HG02973 (cell line): ENCODE data around the gene MAN2B2.
"Not testable (repeated sequence)": the region's sequence is repeated elsewhere in the genome, so short reads cannot be mapped to it uniquely, and the experiment has no call there.

ENCODE experiments used
- ATAC-seq: cut with Tn5 transposase; IDR thresholded peaks from one replicate; pipeline ENCODE4 v1.9.1; 2021; ENCODE audit warnings: moderate library complexity; ENCODE audit not compliant: unreplicated experiment

The MAN2B2 gene

DNA sequence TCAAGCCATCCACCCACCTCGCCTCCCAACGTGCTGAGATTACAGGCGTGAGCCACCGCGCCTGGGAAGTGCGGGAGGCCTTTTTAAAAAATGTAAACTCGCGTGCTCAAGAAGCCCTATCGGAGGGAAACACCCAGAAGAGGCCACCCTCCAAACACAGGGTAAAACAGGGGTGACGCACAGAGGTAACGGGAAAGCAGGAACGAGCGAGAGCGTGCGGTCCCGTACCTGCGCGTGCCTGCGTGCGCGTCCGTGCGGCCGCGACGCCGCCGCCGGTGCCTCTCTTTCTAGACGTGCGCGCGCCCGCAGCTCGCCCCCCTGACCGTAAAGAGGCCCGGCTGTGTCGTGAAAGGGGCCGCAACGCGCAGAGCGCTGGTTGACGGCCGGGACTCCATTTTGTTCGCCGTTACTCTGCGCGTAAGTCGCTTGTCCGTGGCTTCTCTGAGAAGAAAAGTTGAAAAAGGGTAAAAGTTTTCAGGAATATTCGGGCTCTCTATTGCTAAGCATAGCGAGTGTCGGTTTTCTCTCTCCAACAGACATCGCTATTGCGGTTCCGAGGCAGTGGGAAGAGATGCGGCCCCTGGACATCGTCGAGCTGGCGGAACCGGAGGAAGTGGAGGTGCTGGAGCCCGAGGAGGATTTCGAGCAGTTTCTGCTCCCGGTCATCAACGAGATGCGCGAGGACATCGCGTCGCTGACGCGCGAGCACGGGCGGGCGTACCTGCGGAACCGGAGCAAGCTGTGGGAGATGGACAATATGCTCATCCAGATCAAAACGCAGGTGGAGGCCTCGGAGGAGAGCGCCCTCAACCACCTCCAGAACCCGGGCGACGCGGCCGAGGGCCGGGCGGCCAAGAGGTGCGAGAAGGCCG lies 65.5 kb downstream of the MAN2B2 start, which contains the start of gene MRFAP1:
MRFAP1 (plus strand) TSS at position 394 of the 872 bp plus-strand sequence; CDS start at position 572, 178 bp downstream.
- peak; percentile 76 for ATAC-seq

DNA sequence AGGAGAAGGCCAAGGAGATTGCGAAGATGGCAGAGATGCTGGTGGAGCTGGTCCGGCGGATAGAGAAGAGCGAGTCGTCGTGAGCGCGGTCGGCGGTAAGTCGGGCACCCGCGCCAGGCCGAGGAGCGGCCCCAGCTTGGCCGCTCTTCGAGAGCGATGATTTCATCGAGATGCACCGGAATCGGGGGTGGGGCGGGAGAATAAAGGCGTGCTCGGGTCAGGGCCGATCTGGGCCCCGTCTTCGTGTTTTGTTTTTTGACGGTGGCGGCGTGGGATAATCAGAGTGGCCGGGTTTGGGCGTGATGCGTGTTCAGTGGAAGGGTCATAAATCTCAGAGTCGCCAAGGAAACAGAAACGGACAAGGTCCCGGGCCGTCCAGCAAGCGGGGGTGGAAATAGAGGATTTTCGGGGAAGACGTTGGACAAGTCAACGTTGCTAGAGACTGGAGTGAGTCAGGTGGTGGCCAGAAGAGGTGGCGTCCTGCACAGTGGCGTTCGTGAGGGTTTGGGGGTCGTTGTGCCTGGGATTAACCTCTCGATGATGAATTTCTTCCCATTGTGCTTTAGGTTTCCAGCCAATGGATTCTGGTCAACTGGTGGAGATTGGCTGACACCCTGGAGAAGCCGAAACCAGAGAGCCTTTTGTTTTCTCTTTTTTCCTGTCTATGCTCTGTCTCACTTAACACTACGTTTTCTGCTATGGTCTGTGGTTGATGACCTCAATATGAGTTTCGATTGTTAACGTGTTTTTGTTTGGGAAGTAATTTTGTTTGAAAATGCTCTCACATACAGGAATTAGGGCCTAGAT lies 66.4 kb downstream of the MAN2B2 start:
- peak; percentile 36 for ATAC-seq

DNA sequence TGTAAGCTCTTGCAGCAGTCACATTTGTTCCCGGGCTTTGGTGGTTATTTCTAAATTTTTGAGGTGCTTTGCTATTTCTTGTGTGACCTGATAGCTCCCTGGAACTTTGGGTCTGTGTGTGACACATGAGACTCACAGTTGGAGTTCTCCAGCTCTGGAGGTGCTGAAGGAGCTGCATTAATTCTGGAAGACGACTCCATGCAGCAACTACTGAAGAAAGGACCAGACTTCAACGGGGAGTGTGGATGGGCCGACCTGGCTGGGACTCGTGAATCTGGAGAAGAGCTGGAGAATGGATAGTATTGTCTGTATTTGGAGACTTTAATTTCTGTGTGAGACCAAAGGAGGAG lies 67.0 kb downstream of the MAN2B2 start:
- ATAC-seq = no peak

DNA sequence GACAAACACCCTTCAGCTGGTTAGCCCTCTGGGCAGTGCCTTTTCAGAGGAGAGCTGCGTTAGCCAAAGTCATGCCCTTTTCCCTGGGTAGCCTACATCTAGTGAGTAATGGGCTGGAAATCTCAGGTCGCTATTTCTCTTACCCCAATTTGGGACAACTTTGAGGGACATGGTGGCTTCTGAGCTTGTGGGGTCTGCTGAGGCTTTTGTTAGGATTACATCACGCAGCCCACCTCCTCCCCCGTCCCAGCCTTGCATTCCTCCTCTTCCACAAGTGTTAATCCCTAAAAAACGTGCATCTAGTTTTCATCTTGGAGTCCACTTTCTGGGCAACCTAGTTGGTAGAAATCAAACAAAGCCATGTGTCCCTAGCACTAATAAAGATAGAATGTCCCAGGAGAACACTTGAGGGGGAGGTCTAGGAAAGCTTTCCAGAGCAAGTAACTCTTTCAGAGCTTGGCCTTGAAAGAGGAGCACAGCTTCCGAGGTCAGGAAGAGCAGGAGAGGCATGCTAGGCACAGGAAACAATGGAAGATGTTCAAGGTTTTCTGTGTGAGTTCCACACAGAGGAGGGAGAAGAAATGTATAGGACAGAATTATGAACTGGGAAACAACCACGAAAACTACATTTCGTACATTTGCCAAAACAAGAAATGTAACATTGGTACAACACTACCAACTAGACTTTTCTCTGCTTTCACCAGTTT lies 68.3 kb downstream of the MAN2B2 start:
- ATAC-seq = no peak

DNA sequence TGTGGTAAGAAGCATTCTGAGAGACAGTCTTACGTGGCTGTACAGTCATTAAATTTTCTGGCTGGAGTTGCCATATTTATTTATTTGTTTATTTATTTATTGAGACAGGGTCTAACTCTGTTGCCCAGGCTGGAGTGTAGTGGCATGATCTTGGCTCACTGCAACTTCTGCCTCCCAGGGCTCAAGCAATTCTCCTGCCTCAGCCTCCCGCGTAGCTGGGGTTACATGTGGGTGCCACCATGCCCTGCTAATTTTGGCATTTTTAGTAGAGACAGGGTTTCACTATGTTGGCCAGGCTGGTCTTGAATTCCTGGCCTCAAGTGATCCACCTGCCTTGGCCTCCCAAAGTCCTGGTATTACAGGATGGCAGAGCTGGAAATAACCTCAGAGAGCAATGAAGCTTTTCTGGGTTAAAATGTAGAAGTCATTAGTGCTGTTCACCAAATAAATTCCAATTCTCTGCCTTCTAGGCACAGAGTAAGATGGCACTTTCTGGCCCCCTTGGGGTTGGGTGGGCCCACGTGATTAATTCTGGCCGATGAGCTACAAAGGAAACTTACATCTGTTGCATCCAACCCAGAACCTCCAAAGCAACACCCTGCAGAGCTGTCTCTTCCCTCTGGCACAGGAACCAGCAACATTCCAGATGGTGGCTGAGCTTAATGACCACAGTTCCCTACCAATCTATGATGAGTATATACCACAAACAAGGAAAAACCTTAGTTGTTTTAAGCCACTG lies 70.0 kb downstream of the MAN2B2 start:
- no peak for ATAC-seq

DNA sequence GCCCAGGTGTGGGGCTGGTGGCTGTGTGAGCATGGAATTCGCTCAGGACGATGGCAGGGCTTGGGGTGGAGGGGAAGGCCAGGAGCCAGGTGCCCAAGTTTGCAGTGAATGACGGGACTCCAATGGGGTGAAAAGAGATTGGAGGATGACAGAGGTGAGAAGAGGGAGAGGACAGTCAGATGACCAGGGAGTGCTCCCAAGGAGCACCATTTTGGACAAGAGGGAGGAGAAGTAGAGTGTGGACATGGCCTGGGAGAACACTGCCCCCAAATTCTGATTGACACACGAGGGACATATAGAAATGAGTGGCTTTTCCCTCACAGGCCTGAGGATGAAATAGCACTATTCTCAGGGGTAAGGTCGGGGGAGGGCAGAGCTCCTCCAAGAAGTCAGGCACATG lies 72.2 kb downstream of the MAN2B2 start:
- ATAC-seq = no peak

DNA sequence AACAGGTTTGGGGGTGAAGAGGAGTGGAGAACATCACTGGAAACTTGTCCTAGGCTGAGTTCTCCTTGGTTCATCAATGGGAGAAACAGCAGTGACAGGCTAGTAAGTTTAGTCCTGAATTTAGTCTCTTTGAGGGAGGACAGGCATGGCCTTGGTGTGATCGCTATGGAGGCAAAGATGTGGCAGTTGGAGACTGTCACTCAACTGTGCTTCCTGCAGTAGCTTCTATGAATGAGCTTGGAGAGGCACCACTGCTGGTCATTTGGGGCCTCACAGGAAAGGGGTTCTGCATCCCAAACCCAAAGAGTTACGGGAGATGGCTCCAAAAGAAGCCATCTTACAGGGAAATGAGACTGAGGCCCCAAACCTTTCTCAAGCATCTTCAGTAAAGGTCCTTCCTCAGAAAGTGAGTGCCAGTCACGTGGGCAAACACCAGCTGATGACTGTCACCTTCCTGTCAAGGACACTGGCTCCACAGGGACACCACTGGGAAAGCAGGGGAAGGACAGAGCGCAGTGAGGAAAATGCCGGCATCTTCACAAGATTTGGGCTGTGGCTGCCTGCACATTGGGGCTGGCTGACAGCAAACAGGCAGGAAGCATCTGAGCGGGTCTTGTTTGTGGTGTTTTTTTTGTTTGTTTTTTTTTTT lies 72.7 kb downstream of the MAN2B2 start:
- no peak for ATAC-seq

DNA sequence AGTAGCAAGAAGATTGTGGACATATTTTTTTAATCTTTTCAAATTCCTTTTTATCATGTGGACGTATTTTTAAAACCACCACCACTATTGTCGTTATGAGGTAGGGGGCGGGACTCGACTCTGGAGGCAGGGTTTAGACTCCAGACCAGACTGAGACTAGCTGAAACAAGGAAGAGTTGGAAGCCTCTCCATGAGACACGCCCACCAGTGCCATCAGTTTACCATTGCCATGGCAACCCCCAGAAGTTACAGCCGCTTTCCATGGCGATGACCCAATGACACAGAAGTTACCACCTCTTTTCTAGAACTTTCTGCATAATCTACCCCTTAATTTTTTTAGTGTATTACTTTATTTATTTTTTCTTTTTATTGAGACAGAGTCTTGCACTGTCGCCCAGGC lies 74.2 kb downstream of the MAN2B2 start:
- no peak for ATAC-seq

DNA sequence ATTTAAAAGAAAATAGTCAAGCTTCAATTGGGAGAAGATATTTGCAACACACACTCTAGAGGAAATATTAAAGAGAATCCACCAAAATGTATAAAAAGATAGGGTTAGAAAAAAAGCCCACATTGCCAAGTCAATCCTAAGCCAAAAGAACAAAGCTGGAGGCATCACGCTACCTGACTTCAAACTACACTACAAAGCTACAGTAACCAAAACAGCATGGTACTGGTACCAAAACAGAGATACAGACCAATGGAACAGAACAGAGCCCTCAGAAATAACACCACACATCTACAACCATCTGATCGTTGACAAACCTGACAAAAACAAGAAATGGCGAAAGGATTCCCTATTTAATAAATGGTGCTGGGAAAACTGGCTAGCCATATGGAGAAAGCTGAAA lies 79.2 kb downstream of the MAN2B2 start:
- ATAC-seq = not testable (repeated sequence)

DNA sequence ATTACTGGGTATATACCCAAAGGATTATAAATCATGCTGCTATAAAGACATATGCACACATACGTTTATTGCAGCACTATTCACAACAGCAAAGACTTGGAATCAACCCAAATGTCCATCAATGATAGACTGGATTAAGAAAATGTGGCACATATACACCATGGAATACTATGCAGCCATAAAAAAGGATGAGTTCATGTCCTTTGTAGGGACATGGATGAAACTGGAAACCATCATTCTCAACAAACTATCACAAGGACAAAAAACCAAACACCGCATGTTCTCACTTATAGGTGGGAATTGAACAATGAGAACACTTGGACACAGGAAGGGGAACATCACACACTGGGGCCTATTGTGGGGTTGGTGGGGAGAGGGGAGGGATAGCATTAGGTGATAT lies 80.3 kb downstream of the MAN2B2 start:
- ATAC-seq = not testable (repeated sequence)

DNA sequence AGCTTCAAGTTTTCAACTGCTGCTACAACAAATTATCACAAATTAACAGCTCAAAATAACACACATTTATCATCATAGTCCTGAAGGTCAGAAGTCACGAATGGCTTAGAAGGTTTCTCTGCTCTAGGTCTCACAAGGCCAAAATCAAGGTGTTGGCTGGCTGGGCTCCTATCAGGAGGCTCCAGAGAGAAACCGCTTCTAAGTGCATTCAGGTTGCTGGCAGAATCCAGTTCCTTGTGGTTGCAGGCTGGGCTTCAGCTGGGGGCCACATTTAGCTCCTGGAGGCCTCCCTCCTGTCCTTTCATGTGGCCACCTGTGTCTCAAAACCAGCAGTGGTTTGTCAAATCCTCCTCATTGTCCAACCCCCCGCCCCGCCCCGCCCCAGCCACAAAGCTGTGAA lies 80.9 kb downstream of the MAN2B2 start:
- no peak for ATAC-seq

DNA sequence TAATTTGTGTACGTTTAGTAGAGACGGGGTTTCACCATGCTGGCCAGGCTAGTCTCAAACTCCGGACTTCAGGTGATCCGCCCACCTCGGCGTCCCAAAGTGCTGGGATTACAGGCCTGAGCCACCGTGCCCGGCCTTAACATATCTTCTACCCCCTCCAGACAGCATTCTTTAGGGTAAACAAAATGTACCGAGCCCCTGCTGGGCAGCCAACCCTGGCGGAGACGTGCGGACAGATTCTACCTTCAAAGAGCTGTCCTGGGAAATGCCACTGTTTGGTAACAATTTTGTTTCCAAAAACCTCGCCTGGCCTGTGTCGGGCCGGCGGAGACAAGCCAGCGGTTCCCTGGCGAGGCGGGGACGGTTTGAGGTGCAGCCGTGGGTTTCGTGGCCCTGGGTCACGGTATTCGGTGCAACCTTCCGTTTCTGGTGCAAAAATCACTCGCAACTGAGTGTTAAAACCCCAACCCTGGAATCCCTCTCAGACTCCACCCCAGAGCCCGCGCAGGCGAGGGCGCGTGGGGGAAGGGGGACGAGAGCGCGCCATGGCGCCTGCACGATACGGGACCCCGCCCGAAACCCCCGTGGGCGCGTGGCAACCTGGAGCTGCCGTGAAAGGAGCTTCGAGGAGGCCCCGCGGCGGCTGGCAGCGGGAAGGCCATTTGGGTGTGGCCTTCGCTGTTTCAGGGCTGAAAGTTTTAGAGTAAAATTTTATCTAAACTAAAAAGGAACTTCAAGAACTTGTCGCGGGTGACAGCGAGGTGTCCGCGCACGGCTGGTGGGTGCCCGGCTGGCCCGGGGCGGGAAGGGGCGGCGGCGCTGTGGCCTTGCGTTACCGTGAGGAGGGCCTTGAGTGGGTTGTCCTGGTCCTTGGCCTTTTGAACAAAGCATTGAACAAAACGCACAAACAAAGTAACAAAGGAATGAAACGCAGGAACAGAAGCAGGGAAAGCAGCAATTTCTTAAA lies 82.5 kb downstream of the MAN2B2 start:
- ATAC-seq = no peak

DNA sequence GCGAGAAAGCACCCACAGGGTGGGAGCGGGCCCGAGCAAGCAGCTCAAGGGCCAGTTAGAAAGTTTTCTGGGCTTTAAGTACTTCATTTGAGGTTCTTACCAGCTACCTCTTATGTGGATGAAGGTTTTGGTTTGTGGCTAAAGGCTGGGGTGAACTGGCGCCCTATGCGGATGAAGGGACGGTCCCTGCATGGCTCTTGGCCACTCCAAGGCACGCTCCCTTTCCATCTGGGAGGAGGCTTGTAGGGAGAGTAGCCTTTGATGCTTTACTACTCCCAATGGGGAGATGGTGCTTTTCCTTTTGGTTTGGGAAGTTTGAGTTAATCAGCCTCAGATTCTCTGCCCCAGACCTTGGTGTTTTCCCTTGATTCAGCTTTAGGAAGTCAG lies 83.2 kb downstream of the MAN2B2 start:
- no peak for ATAC-seq

DNA sequence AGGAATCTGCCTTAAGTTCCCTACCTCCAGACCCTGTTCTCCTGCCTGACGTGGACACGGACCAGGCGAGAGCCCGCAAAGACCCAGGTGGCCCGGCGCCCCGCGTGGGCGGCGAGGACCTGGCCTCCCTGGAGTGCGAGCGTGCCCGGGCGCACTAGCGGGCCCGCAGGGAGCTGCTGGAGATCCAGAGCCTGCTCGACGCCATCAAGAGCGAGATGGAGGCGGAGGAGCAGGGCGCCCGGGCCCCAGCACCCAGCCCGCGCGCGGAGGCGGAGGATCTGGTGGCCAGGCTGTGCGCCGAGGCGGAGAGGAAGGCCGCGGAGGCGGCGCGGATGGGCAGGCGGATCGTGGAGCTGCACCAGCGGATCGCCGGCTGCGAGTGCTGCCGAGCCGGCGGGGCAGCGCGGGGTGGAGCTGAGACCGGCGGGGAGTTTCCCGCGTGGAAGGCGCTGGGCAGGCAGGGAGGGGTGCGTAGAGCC lies 83.6 kb downstream of the MAN2B2 start:
- no peak for ATAC-seq

DNA sequence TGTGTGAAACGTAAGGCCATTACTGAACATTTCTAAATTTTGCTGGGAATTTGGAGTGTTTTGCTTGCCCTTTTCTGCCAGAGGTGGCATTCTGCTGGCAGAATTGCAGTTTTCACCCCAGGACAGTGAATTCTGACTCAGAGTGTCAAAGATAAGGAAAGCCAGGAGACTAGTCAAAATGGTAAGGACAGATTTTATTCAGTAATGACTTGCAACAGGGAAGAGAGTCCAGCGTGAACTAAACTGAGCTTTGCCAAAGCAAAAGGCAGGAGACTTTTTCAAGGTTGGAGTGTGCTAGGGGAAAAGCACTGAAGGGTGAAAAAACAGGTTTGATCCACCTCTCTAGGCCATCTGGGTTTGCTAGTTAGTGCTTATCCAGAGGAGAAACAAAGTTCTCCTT lies 84.9 kb downstream of the MAN2B2 start:
- ATAC-seq = no peak

DNA sequence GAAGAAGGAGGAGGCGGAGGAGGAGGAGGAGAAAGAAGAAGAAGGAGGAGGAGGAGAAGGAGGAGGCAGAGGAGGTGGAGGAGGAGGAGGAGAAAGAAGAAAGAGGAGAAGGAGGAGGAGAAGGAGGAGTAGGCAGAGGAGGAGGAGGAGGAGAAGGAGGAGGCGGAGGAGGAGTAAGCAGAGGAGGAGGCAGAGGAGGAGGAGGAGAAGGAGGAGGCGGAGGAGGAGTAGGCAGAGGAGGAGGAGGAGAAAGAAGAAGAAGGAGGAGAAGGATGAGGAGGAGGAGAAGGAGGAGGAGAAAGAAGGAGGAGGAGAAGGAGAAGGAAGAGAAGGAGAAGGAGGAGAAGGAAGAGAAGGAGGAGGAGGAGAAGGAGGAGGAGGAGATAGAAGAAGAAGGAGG lies 85.4 kb downstream of the MAN2B2 start:
- no peak for ATAC-seq

DNA sequence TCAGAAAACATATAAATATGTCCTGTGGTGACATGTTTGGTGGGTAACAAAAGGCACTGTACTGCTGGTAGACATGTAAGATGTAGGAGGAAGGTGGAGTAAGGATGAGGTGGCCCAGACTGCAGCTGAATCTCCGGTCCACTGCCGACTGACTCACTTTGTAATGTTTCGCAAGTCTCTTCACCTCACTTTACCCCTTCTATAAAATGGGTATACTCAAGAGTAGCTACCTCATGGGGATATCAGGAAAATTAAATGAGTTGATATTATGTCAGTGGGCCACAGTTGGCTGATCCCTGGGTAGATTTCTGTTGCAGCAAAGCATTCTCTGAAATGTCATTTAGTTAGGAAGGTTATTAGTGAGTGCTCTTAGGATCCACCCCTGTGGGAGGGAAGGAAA lies 87.6 kb downstream of the MAN2B2 start:
- no peak for ATAC-seq

DNA sequence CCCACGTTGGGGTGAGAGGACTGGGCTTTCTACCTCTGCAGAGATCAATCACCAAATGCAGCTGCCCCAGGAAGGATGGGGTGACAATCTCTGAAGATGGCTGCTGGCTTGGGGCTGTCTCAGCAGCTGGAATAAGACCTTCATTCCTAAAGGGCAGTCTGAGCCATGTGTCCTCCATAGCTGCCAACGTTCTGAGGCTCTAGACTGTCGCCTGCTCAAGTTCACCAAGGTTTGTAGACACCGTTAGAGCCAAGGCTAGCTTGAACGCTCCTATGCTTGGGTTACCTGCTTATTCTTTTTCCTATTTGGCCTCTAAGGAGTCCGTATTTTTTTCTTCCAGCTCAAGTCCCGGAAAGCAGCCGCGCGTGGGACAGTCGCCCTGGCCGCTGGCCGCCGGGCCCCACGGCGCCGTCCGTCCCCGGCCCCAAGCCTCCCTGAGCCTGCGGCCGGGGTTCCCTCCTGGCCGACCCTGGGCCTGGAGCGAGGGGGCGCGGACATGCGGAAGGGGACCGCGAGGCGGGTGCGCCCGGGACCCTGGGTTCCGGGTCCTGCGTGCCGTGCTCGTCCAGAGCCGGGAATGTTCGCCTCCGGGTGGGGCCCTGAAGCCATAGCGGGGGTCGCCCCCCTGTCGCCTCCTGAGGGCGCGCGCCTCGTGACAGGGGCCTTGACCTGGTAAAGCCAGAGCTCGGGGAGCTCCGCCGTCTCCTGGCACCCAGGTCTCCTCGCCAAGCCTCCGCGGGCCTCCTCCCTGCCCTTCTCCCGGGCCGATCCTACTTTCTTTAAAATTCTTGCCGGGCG lies 88.8 kb downstream of the MAN2B2 start:
- no peak for ATAC-seq
